ENCODE measurements around the gene AFAP1.

- TF ChIP-seq CTCF (IDR thresholded peaks at IDR 0.05) (no peak), EZH2phosphoT487 (IDR thresholded peaks at IDR 0.05) (no peak), EZH2 (IDR thresholded peaks at IDR 0.05) (no peak)
Measured at GRCh38 chr4:7767526-7767925, 172.1 kb downstream of the AFAP1 start.

Data from neural progenitor cell (in vitro differentiated cells).